SK-N-SH (cell line): ENCODE results near the gene FAH. TPM values are rescaled to one million over a fixed set of nuclear protein-coding genes. Genes with fewer than 3 reads are reported as not detected.

Source experiments
- CTCF ChIA-PET: fragments of 300-600, 350-600 bp; formaldehyde crosslinking; extraction: SDS; loops from one replicate; lab custom pipeline; 2021; lab: Yijun Ruan, JAX
- POLR2A ChIA-PET: fragments of 350-600 bp; sonication (Branson Sonifier 250); formaldehyde crosslinking; extraction: SDS; loops from one replicate; lab custom pipeline; 2020; ENCODE audit warnings: antibody characterized with exemption, inconsistent platforms; lab: Yijun Ruan, JAX
- DNase-seq: peaks from one replicate; pipeline ENCODE4 v3.0.0; 2012
- H2AFZ ChIP-seq: fragments of 200-600 bp; sonication (generic); 2 replicates; pipeline ENCODE4 v1.8.1; 2016; ENCODE audit warnings: antibody characterized with exemption, mild to moderate bottlenecking, low read depth
- H3F3A ChIP-seq: fragments of 200-600 bp; sonication (generic); replicated peaks from 2 replicates; pipeline ENCODE3; 2016; ENCODE audit warnings: antibody characterized with exemption, mild to moderate bottlenecking; ENCODE audit not compliant: insufficient read depth
- H3K27ac ChIP-seq, 2 experiments: fragments of 200-500 bp in 1 of 2; fragments of 200-600 bp in 1 of 2; sonication (Bioruptor generic) in 1 of 2; sonication (generic), shearing (Covaris generic) in 1 of 2; 2 replicates each; pipeline versions ENCODE4 v1.5.1 to v1.6.1; 2014 to 2016; ENCODE audit warnings: low read depth in 2 of 2, inconsistent platforms in 1 of 2, low read length in 1 of 2, mild to moderate bottlenecking in 1 of 2, mixed read lengths in 1 of 2
- H3K27me3 ChIP-seq: fragments of 200-600 bp; sonication (generic), shearing (Covaris generic); 2 replicates; pipeline ENCODE4 v1.6.1; 2016; ENCODE audit warnings: mixed run types; ENCODE audit not compliant: insufficient read depth
- H3K36me3 ChIP-seq, 2 experiments: fragments of 200-500 bp in 1 of 2; fragments of 200-600 bp in 1 of 2; sonication (Bioruptor generic) in 1 of 2; sonication (generic) in 1 of 2; replicated peaks in 1 of 2; 2 replicates each; pipeline versions ENCODE3 to v1.5.1; 2014 to 2016; ENCODE audit warnings: low read length in 1 of 2, mild to moderate bottlenecking in 1 of 2; ENCODE audit not compliant: insufficient read depth in 2 of 2, control insufficient read depth in 1 of 2
- H3K4me1 ChIP-seq, 2 experiments: fragments of 200-500 bp in 1 of 2; fragments of 200-600 bp in 1 of 2; sonication (Bioruptor generic) in 1 of 2; sonication (generic), shearing (Covaris generic) in 1 of 2; 2 replicates each; pipeline versions ENCODE4 v1.5.1 to v1.6.1; 2014 to 2016; ENCODE audit warnings: low read depth in 1 of 2, low read length in 1 of 2, mixed run types in 1 of 2; ENCODE audit not compliant: insufficient read depth in 2 of 2, control insufficient read depth in 1 of 2
- H3K4me2 ChIP-seq: fragments of 200-600 bp; sonication (generic), shearing (Covaris generic); 2 replicates; pipeline ENCODE4 v1.6.1; 2017; ENCODE audit warnings: mixed run types
- H3K4me3 ChIP-seq, 2 experiments: fragments of 200-500 bp in 1 of 2; fragments of 200-600 bp in 1 of 2; sonication (Bioruptor generic) in 1 of 2; sonication (generic), shearing (Covaris generic) in 1 of 2; 2 replicates each; pipeline versions ENCODE4 v1.5.1 to v1.8.1; 2014 to 2016; ENCODE audit warnings: low read depth in 2 of 2, inconsistent platforms in 1 of 2, low read length in 1 of 2, mild to moderate bottlenecking in 1 of 2, mixed read lengths in 1 of 2, moderate library complexity in 1 of 2
- H3K79me2 ChIP-seq: fragments of 200-600 bp; sonication (generic); 2 replicates; pipeline ENCODE4 v1.8.1; 2017; ENCODE audit warnings: mild to moderate bottlenecking; ENCODE audit not compliant: insufficient read depth
- H3K9ac ChIP-seq: fragments of 200-600 bp; sonication (generic); 2 replicates; pipeline ENCODE4 v1.6.1; 2017; ENCODE audit warnings: mixed run types
- H3K9me2 ChIP-seq: fragments of 200-600 bp; sonication (generic); 2 replicates; pipeline ENCODE4 v1.6.1; 2017; ENCODE audit warnings: mixed run types
- H3K9me3 ChIP-seq: fragments of 200-600 bp; sonication (generic); 2 replicates; pipeline ENCODE4 v1.6.1; 2017; ENCODE audit warnings: mixed run types, mild to moderate bottlenecking, moderate library complexity
- H4K20me1 ChIP-seq: fragments of 200-600 bp; sonication (generic); 2 replicates; pipeline ENCODE4 v1.6.1; 2017; ENCODE audit warnings: mild to moderate bottlenecking, mixed run types; ENCODE audit not compliant: insufficient read depth
- CHD2 ChIP-seq: fragments of 150-350 bp; IDR thresholded peaks from 2 replicates; pipeline ENCODE4 v1.6.1; 2018; ENCODE audit warnings: low read length; ENCODE audit not compliant: partially characterized antibody
- ELF1 ChIP-seq: IDR thresholded peaks from 2 replicates; pipeline ENCODE4 v1.4.0; 2012
- EP300 ChIP-seq, 2 experiments: IDR thresholded peaks; 2 replicates each; pipeline versions ENCODE4 v1.4.0 to v1.6.1; 2012; ENCODE audit warnings: borderline replicate concordance in 1 of 2, low read depth in 1 of 2, low read length in 1 of 2
- EZH2phosphoT487 ChIP-seq: fragments of 200-600 bp; sonication (generic); IDR thresholded peaks from 2 replicates; pipeline ENCODE4 v1.6.1; 2017; ENCODE audit warnings: low read depth, mixed run types, mild to moderate bottlenecking, antibody characterized with exemption, moderate library complexity, borderline replicate concordance
- FOSL2 ChIP-seq: IDR thresholded peaks from 2 replicates; pipeline ENCODE4 v1.4.0; 2012; ENCODE audit warnings: low read depth, mild to moderate bottlenecking, moderate library complexity, borderline replicate concordance
- FOXM1 ChIP-seq: IDR thresholded peaks from 2 replicates; pipeline ENCODE4 v1.4.0; 2012; ENCODE audit warnings: low read depth, mild to moderate bottlenecking
- GABPA ChIP-seq: IDR thresholded peaks from 2 replicates; pipeline ENCODE4 v1.4.0; 2012; ENCODE audit warnings: low read depth, mild to moderate bottlenecking
- MEF2A ChIP-seq: IDR thresholded peaks from 2 replicates; pipeline ENCODE4 v1.4.0; 2012; ENCODE audit warnings: low read depth, borderline replicate concordance
- RAD21 ChIP-seq: IDR thresholded peaks from 2 replicates; pipeline ENCODE4 v1.6.1; 2012; ENCODE audit warnings: mild to moderate bottlenecking, low read length
- TAF1 ChIP-seq: IDR thresholded peaks from 2 replicates; pipeline ENCODE4 v1.6.1; 2012; ENCODE audit warnings: low read depth, mild to moderate bottlenecking, low read length, moderate library complexity, borderline replicate concordance
- TEAD4 ChIP-seq: IDR thresholded peaks from 2 replicates; pipeline ENCODE4 v1.4.0; 2012; ENCODE audit warnings: mild to moderate bottlenecking, borderline replicate concordance; ENCODE audit not compliant: insufficient read depth
- YY1 ChIP-seq: IDR thresholded peaks from 2 replicates; pipeline ENCODE4 v1.4.0; 2012; ENCODE audit warnings: low read depth, mild to moderate bottlenecking
- WGBS: methylation state at CpG from one replicate; pipeline ENCODE4 v1.1.6; 2017; ENCODE audit warnings: low lambda C conversion rate; 5-methylcytosine and 5-hydroxymethylcytosine counted together
- polyA plus RNA-seq, 3 experiments: library from polyadenylated mRNA; depleted of rRNA; stranded (reverse); fragments of >200 nt; gene quantifications; 2 replicates each; pipeline ENCODE4 v1.2.3, GENCODE V29; 2012
- TF ChIP-seq, protein P1 (sequence below): fragments of 200-600 bp; sonication (generic); IDR thresholded peaks from 2 replicates; pipeline ENCODE4 v1.6.1; 2017; ENCODE audit warnings: antibody characterized with exemption, mild to moderate bottlenecking, moderate library complexity
- TF ChIP-seq, protein P2 (sequence below): fragments of 150-350 bp; IDR thresholded peaks from 2 replicates; pipeline ENCODE4 v1.6.1; 2016; ENCODE audit warnings: mild to moderate bottlenecking, low read depth, low read length
- TF ChIP-seq, protein P3 (sequence below): IDR thresholded peaks from 2 replicates; pipeline ENCODE4; 2012
- TF ChIP-seq, protein P4 (sequence below): IDR thresholded peaks from 2 replicates; pipeline ENCODE4 v1.4.0; 2012; ENCODE audit warnings: low read depth, borderline replicate concordance
- TF ChIP-seq, protein P5 (sequence below): IDR thresholded peaks from 2 replicates; pipeline ENCODE4 v1.4.0; 2012; ENCODE audit warnings: low read depth
- TF ChIP-seq, protein P6 (sequence below): fragments of 150-350 bp; IDR thresholded peaks from 2 replicates; pipeline ENCODE4 v1.6.1; 2017; ENCODE audit warnings: antibody characterized with exemption, low read length, low read depth, borderline replicate concordance
- TF ChIP-seq, protein P7 (sequence below): IDR thresholded peaks from 2 replicates; pipeline ENCODE4 v1.6.1; 2012; ENCODE audit warnings: mild to moderate bottlenecking, low read depth, low read length, moderate library complexity

FAH gene
- polyA plus RNA-seq, 1 of the 3 experiments (the other 2 are of a cell fraction): 34.9 TPM

DNA sequence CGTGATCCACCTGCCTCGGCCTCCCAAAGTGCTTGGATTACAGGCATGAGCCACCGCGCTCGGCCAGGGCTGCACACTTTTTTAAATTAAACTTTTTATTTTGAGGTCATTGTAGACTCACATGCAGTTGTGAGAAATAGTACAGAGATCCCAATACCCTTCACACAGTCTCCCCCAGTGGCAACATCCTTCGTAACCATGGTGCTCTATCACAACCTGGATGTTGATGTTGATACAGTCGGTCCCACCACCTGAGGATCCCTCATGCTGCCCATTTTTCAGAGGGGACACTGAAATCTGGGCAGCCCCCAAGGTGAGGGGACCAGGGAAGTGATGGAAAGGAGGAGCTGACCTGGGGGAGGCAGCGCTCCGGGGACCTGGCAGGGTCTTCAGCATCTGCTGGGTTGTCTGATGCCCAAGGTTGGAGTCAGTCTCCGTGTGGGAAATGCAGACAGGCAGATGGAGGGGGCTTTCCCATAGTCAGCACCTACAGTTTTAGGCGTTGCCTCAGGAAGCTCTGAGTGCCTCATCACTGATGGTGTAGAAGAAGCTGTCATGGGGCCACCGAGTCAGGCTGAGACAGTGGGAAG lies 17.1 kb downstream of the FAH start:
- CTCF ChIA-PET: interaction anchor here (1.4 kb wide), 1 partner anchor 830 kb away, joined by 3 read pairs; no protein-coding TSS in a partner anchor
- WGBS: 89% methylated on average over 12 of the region's 12 CpGs

More for the DNA sequence above, 17.1 kb downstream of the FAH start:
- Histone ChIP-seq H3K4me2 (no peak overlapping the region), H3K36me3 (peaks cover 0 to 6% of the 10 kb centered on the region in 2 experiments), H3K27me3 (no peaks in the 10 kb centered on the region), H3F3A (peaks cover 16% of the 10 kb centered on the region), H3K4me3 (no peak overlapping the region), H3K4me1 (peaks cover 0 to 13% of the 10 kb centered on the region in 2 experiments; a peak in 2 of 4 replicates), H4K20me1 (no peaks in the 10 kb centered on the region), H2AFZ (no peak overlapping the region), H3K9me3 (no peaks in the 10 kb centered on the region), H3K9ac (no peak overlapping the region), H3K9me2 (no peaks in the 10 kb centered on the region), H3K27ac (no peak overlapping the region), H3K79me2 (no peaks in the 10 kb centered on the region)
- POLR2A ChIA-PET: no interaction called here
- TF ChIP-seq FOXM1 (no peak), TEAD4 (no peak), TAF1 (no peak), FOSL2 (no peak), MEF2A (no peak), GABPA (no peak), EZH2phosphoT487 (no peak), ELF1 (no peak), YY1 (no peak), EP300 (IDR thresholded peaks at IDR 0.05; ENCODE audit: borderline replicate concordance in 1 of 2, low read depth in 1 of 2, low read length in 1 of 2) (no peak), CHD2 (no peak), RAD21 (no peak)
- TF ChIP-seq, protein P1, sequence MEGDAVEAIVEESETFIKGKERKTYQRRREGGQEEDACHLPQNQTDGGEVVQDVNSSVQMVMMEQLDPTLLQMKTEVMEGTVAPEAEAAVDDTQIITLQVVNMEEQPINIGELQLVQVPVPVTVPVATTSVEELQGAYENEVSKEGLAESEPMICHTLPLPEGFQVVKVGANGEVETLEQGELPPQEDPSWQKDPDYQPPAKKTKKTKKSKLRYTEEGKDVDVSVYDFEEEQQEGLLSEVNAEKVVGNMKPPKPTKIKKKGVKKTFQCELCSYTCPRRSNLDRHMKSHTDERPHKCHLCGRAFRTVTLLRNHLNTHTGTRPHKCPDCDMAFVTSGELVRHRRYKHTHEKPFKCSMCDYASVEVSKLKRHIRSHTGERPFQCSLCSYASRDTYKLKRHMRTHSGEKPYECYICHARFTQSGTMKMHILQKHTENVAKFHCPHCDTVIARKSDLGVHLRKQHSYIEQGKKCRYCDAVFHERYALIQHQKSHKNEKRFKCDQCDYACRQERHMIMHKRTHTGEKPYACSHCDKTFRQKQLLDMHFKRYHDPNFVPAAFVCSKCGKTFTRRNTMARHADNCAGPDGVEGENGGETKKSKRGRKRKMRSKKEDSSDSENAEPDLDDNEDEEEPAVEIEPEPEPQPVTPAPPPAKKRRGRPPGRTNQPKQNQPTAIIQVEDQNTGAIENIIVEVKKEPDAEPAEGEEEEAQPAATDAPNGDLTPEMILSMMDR: no peak
- TF ChIP-seq, protein P2, sequence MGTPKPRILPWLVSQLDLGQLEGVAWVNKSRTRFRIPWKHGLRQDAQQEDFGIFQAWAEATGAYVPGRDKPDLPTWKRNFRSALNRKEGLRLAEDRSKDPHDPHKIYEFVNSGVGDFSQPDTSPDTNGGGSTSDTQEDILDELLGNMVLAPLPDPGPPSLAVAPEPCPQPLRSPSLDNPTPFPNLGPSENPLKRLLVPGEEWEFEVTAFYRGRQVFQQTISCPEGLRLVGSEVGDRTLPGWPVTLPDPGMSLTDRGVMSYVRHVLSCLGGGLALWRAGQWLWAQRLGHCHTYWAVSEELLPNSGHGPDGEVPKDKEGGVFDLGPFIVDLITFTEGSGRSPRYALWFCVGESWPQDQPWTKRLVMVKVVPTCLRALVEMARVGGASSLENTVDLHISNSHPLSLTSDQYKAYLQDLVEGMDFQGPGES: no peak
- TF ChIP-seq, protein P3, sequence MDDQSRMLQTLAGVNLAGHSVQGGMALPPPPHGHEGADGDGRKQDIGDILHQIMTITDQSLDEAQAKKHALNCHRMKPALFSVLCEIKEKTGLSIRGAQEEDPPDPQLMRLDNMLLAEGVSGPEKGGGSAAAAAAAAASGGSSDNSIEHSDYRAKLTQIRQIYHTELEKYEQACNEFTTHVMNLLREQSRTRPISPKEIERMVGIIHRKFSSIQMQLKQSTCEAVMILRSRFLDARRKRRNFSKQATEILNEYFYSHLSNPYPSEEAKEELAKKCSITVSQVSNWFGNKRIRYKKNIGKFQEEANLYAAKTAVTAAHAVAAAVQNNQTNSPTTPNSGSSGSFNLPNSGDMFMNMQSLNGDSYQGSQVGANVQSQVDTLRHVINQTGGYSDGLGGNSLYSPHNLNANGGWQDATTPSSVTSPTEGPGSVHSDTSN: no peak
- TF ChIP-seq, protein P4, sequence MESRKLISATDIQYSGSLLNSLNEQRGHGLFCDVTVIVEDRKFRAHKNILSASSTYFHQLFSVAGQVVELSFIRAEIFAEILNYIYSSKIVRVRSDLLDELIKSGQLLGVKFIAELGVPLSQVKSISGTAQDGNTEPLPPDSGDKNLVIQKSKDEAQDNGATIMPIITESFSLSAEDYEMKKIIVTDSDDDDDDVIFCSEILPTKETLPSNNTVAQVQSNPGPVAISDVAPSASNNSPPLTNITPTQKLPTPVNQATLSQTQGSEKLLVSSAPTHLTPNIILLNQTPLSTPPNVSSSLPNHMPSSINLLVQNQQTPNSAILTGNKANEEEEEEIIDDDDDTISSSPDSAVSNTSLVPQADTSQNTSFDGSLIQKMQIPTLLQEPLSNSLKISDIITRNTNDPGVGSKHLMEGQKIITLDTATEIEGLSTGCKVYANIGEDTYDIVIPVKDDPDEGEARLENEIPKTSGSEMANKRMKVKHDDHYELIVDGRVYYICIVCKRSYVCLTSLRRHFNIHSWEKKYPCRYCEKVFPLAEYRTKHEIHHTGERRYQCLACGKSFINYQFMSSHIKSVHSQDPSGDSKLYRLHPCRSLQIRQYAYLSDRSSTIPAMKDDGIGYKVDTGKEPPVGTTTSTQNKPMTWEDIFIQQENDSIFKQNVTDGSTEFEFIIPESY: no peak
- TF ChIP-seq, protein P5, sequence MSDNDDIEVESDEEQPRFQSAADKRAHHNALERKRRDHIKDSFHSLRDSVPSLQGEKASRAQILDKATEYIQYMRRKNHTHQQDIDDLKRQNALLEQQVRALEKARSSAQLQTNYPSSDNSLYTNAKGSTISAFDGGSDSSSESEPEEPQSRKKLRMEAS: no peak
- TF ChIP-seq, protein P6, sequence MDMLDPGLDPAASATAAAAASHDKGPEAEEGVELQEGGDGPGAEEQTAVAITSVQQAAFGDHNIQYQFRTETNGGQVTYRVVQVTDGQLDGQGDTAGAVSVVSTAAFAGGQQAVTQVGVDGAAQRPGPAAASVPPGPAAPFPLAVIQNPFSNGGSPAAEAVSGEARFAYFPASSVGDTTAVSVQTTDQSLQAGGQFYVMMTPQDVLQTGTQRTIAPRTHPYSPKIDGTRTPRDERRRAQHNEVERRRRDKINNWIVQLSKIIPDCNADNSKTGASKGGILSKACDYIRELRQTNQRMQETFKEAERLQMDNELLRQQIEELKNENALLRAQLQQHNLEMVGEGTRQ: no peak
- TF ChIP-seq, protein P7, sequence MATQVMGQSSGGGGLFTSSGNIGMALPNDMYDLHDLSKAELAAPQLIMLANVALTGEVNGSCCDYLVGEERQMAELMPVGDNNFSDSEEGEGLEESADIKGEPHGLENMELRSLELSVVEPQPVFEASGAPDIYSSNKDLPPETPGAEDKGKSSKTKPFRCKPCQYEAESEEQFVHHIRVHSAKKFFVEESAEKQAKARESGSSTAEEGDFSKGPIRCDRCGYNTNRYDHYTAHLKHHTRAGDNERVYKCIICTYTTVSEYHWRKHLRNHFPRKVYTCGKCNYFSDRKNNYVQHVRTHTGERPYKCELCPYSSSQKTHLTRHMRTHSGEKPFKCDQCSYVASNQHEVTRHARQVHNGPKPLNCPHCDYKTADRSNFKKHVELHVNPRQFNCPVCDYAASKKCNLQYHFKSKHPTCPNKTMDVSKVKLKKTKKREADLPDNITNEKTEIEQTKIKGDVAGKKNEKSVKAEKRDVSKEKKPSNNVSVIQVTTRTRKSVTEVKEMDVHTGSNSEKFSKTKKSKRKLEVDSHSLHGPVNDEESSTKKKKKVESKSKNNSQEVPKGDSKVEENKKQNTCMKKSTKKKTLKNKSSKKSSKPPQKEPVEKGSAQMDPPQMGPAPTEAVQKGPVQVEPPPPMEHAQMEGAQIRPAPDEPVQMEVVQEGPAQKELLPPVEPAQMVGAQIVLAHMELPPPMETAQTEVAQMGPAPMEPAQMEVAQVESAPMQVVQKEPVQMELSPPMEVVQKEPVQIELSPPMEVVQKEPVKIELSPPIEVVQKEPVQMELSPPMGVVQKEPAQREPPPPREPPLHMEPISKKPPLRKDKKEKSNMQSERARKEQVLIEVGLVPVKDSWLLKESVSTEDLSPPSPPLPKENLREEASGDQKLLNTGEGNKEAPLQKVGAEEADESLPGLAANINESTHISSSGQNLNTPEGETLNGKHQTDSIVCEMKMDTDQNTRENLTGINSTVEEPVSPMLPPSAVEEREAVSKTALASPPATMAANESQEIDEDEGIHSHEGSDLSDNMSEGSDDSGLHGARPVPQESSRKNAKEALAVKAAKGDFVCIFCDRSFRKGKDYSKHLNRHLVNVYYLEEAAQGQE: no peak
- no peak for DNase-seq
